Endothelial cell of umbilical vein (primary cell): Measurements from ENCODE around the gene STK24. TPM values are rescaled to one million over a fixed set of nuclear protein-coding genes. Genes with fewer than 3 reads are reported as not detected.

Experiments used
- BruUV-seq: library from RNA; stranded (reverse); fragments of 400-500 nt; replicated peaks from 2 replicates; lab custom pipeline; 2021; lab: Mats Ljungman, UMichigan
- CTCF ChIA-PET: fragments of 300-600, 350-600 bp; sonication (Branson Sonifier 250); formaldehyde crosslinking; loops from one replicate; lab custom pipeline; 2021; ENCODE audit warnings: antibody characterized with exemption, inconsistent platforms; lab: Charles Lee
- POLR2A ChIA-PET: fragments of 300-600, 350-600 bp; sonication (Branson Sonifier 250); formaldehyde crosslinking; loops from one replicate; lab custom pipeline; 2021; ENCODE audit warnings: antibody characterized with exemption, inconsistent platforms; lab: Charles Lee
- DNase-seq: peaks from one replicate; pipeline ENCODE4 v3.0.0-alpha.2; 2011; ENCODE audit warnings: low read depth, low spot score
- FAIRE-seq: peaks from 2 replicates; lab custom pipeline; 2011; peaks lifted over from hg19 to GRCh38; lab: Jason Lieb, UNC
- H2AFZ ChIP-seq: 2 replicates; pipeline ENCODE4 v1.6.0; 2012; ENCODE audit warnings: low read depth, low read length, control low read depth, inconsistent platforms
- H3K27ac ChIP-seq: 2 replicates; pipeline ENCODE4 v1.5.1; 2011; ENCODE audit warnings: low read depth, mild to moderate bottlenecking, control low read depth, low read length, moderate library complexity; ENCODE audit not compliant: insufficient read depth
- H3K27me3 ChIP-seq, 2 experiments: 2 replicates each; pipeline versions ENCODE4 v1.6.0 to v1.6.1; 2011; ENCODE audit warnings: low read length in 2 of 2, mixed read lengths in 1 of 2; ENCODE audit not compliant: control insufficient read depth in 2 of 2, insufficient read depth in 2 of 2
- H3K36me3 ChIP-seq, 2 experiments: 2 replicates in 1 of 2; 3 replicates in 1 of 2; pipeline ENCODE4 v1.5.1; 2011; ENCODE audit warnings: low read length in 2 of 2, mild to moderate bottlenecking in 1 of 2, moderate library complexity in 1 of 2; ENCODE audit not compliant: control insufficient read depth in 2 of 2, insufficient read depth in 2 of 2; ENCODE audit errors: extremely low read depth in 1 of 2
- H3K4me1 ChIP-seq: 3 replicates; pipeline ENCODE4 v1.5.1; 2011; ENCODE audit warnings: mild to moderate bottlenecking, low read length; ENCODE audit not compliant: control insufficient read depth, insufficient read depth; ENCODE audit errors: extremely low read depth
- H3K4me2 ChIP-seq: 2 replicates; pipeline ENCODE4 v1.6.1; 2011; ENCODE audit warnings: low read length, control low read depth, mixed read lengths; ENCODE audit not compliant: insufficient read depth
- H3K4me3 ChIP-seq, 3 experiments: fragments of 200-600 bp in 1 of 3; sonication (generic), shearing (Covaris generic) in 1 of 3; replicated peaks in 1 of 3; 2 replicates each; pipeline ENCODE4 v1.5.1; 2011 to 2016; ENCODE audit warnings: control low read depth in 3 of 3, low read length in 3 of 3, mild to moderate bottlenecking in 2 of 3, inconsistent platforms in 1 of 3, low read depth in 1 of 3, moderate library complexity in 1 of 3; ENCODE audit not compliant: insufficient read depth in 1 of 3
- H3K79me2 ChIP-seq: 2 replicates; pipeline ENCODE4 v1.6.0; 2012; ENCODE audit warnings: low read length, inconsistent platforms; ENCODE audit not compliant: control insufficient read depth, insufficient read depth
- H3K9ac ChIP-seq: replicated peaks from 2 replicates; pipeline ENCODE3; 2011; ENCODE audit warnings: low read length, control low read depth; ENCODE audit not compliant: insufficient read depth; ENCODE audit errors: extremely low read depth
- H3K9me1 ChIP-seq: replicated peaks from 3 replicates; pipeline ENCODE4 v1.6.0; 2011; ENCODE audit warnings: mild to moderate bottlenecking, low read length; ENCODE audit not compliant: control insufficient read depth, insufficient read depth; ENCODE audit errors: extremely low read depth
- H3K9me3 ChIP-seq: replicated peaks from 2 replicates; pipeline ENCODE4 v1.5.1; 2012; ENCODE audit warnings: low read length, inconsistent platforms; ENCODE audit not compliant: control insufficient read depth, insufficient read depth
- H4K20me1 ChIP-seq: replicated peaks from 2 replicates; pipeline ENCODE3; 2011; ENCODE audit warnings: mild to moderate bottlenecking, low read length; ENCODE audit not compliant: control insufficient read depth, insufficient read depth; ENCODE audit errors: extremely low read depth
- EZH2 ChIP-seq: IDR thresholded peaks from 2 replicates; pipeline ENCODE4 v1.6.1; 2012; ENCODE audit warnings: borderline replicate concordance, low read depth, mild to moderate bottlenecking, moderate library complexity, low read length, inconsistent platforms; ENCODE audit not compliant: severe bottlenecking
- FOS ChIP-seq: IDR thresholded peaks from 2 replicates; pipeline ENCODE4 v1.6.1; 2011; ENCODE audit warnings: mild to moderate bottlenecking, low read length, moderate library complexity, borderline replicate concordance; ENCODE audit not compliant: insufficient read depth
- GATA2 ChIP-seq: IDR thresholded peaks from 2 replicates; pipeline ENCODE4 v1.7.0; 2011; ENCODE audit warnings: low read depth, mild to moderate bottlenecking, moderate library complexity, mixed read lengths, low read length; ENCODE audit not compliant: insufficient read length, insufficient read depth
- JUN ChIP-seq: IDR thresholded peaks from 2 replicates; pipeline ENCODE4 v1.6.1; 2011; ENCODE audit warnings: borderline replicate concordance, low read depth; ENCODE audit not compliant: insufficient read length, insufficient read depth
- MAX ChIP-seq: IDR thresholded peaks from 2 replicates; pipeline ENCODE4 v1.6.1; 2011; ENCODE audit not compliant: insufficient read depth, insufficient read length
- MYC ChIP-seq: IDR thresholded peaks from one replicate; pipeline ENCODE4 v1.6.1; 2011; ENCODE audit warnings: mild to moderate bottlenecking, low read depth, low read length
- POLR2A ChIP-seq: IDR thresholded peaks from 2 replicates; pipeline ENCODE4 v1.6.1; 2012; ENCODE audit warnings: low read depth, mild to moderate bottlenecking, control low read depth, low read length
- POLR2AphosphoS5 ChIP-seq: IDR thresholded peaks from 2 replicates; pipeline ENCODE4 v1.6.1; 2012; ENCODE audit warnings: low read depth, mild to moderate bottlenecking, control low read depth, low read length, moderate library complexity; ENCODE audit not compliant: insufficient read depth
- dilution Hi-C: fragments of 300-500 bp; cut with MboI; formaldehyde crosslinking; loops from one replicate; pipeline ENCODE4 v1.15.0; 2019; ENCODE audit warnings: low sequenced_read_pairs; ENCODE audit not compliant: extremely low pct_ligation_motif_present
- intact Hi-C: fragments of 100-400 bp; cut with micrococcal nuclease; formaldehyde crosslinking; loops from one replicate; pipeline ENCODE4 v1.10.0; 2022
- polyA plus RNA-seq, 4 experiments: library from polyadenylated mRNA; depleted of rRNA in 3 of 4; stranded (reverse) in 3 of 4; unstranded in 1 of 4; fragments of >200 nt; gene quantifications; 2 replicates each; pipeline versions ENCODE4 v1.2.1 to v1.2.3, GENCODE V29; 2011 to 2012; ENCODE audit warnings: missing spikeins in 1 of 4
- total RNA-seq: library from RNA; stranded (reverse); gene quantifications from 2 replicates; pipeline ENCODE4 v1.2.3, GENCODE V29; 2021
- TF ChIP-seq, protein P1 (sequence below), 2 donors: IDR thresholded peaks; 1 replicate in 1 of 2; 2 replicates in 1 of 2; pipeline ENCODE4 v1.5.1; 2011; ENCODE audit warnings: low read length in 2 of 2, mild to moderate bottlenecking in 2 of 2, moderate library complexity in 2 of 2, control low read depth in 1 of 2, inconsistent platforms in 1 of 2, low read depth in 1 of 2; ENCODE audit not compliant: insufficient read depth in 1 of 2; ENCODE audit errors: extremely low read depth in 1 of 2

Gene STK24
- total and polyA plus RNA-seq, 2 donors (not counting 3 experiments of a cell fraction or from before 2014, with no cell fraction given), result 43.3 to 100 TPM

DNA sequence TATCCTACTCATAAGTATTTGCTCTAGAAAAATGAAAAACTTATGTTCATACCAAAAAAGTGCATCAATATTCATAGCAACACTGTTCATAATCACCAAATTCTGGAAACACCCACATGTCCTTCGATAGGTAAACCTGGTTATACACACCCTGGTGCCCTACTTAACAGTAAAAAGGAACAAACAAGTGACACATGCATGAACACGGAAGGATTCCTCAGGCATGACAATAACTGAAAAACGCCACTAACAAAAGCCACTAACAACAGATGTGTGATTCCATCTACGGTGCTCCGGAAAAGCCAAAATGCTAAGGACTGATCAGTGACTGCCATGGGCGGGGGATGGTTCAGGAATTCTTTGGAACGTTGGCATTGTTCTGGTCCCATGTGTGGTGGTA is 65.5 kb downstream of the STK24 start:
- no peak overlapping the region for H3K27ac ChIP-seq
- dilution Hi-C loops (no loop called here), intact Hi-C loops (no loop called here)
- no peaks in the 10 kb centered on the region for H4K20me1 ChIP-seq
- no peak for DNase-seq
- peaks cover 45% of the 10 kb centered on the region for H3K4me1 ChIP-seq
- no peak overlapping the region for H3K9ac ChIP-seq
- no TSS peak for BruUV-seq
- H3K27me3 ChIP-seq, result no peaks in the 10 kb centered on the region
- H3K4me3 ChIP-seq, result no peak overlapping the region
- peaks cover 2 to 4% of the 10 kb centered on the region in 2 experiments for H3K36me3 ChIP-seq
- H3K4me2 ChIP-seq, result no peak overlapping the region
- no peak for FAIRE-seq
- no peaks in the 10 kb centered on the region for H3K9me3 ChIP-seq
- ChIA-PET CTCF (no interaction called here), POLR2A (no interaction called here)
- H2AFZ ChIP-seq, result no peak overlapping the region
- no peak for TF ChIP-seq GATA2
- no peak for TF ChIP-seq POLR2A
- TF ChIP-seq EZH2, result no peak
- TF ChIP-seq MAX, result no peak
- TF ChIP-seq MYC, result no peak
- H3K9me1 ChIP-seq, result no peaks in the 10 kb centered on the region
- H3K79me2 ChIP-seq, result peaks cover 77% of the 10 kb centered on the region

DNA sequence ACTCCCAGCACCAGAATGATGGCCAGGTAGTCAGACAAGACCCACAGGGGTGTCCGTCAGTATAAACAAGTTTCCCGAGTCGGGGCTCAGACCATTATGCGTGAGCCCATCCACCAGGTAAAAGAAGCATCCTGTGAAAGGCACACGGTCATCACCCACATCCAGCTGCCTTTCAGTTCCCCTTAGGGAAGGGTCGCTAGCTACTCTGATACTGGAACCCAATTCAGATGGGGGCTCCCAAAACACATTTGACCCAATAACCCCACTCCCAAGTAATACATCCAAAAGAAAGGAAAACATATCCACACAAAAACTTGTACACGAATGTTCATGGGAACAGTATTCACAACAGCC is 66.8 kb downstream of the STK24 start:
- BruUV-seq, result no TSS peak
- no peak for TF ChIP-seq POLR2AphosphoS5
- TF ChIP-seq FOS, result no peak
- TF ChIP-seq POLR2A, result no peak
- TF ChIP-seq EZH2, result no peak
- TF ChIP-seq, protein P1, sequence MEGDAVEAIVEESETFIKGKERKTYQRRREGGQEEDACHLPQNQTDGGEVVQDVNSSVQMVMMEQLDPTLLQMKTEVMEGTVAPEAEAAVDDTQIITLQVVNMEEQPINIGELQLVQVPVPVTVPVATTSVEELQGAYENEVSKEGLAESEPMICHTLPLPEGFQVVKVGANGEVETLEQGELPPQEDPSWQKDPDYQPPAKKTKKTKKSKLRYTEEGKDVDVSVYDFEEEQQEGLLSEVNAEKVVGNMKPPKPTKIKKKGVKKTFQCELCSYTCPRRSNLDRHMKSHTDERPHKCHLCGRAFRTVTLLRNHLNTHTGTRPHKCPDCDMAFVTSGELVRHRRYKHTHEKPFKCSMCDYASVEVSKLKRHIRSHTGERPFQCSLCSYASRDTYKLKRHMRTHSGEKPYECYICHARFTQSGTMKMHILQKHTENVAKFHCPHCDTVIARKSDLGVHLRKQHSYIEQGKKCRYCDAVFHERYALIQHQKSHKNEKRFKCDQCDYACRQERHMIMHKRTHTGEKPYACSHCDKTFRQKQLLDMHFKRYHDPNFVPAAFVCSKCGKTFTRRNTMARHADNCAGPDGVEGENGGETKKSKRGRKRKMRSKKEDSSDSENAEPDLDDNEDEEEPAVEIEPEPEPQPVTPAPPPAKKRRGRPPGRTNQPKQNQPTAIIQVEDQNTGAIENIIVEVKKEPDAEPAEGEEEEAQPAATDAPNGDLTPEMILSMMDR (IDR thresholded peaks at IDR 0.05; ENCODE audit: extremely low read depth in 1 of 2, insufficient read depth in 1 of 2, low read depth in 1 of 2, low read length in 2 of 2), result no peak
- no peak for TF ChIP-seq JUN
- no peak for TF ChIP-seq GATA2
- TF ChIP-seq MYC, result no peak
- TF ChIP-seq MAX, result no peak
- Histone ChIP-seq H3K9ac (peak overlapping the region; percentile 52), H3K4me3 (no peak overlapping the region), H3K9me1 (no peaks in the 10 kb centered on the region), H3K9me3 (no peaks in the 10 kb centered on the region), H3K79me2 (peaks cover 78% of the 10 kb centered on the region), H3K4me1 (peaks cover 58% of the 10 kb centered on the region), H3K27me3 (no peaks in the 10 kb centered on the region), H4K20me1 (no peaks in the 10 kb centered on the region), H3K27ac (peak overlapping the region; percentile 95), H3K4me2 (peak overlapping the region; percentile 67), H2AFZ (no peak overlapping the region), H3K36me3 (peaks cover 2 to 4% of the 10 kb centered on the region in 2 experiments)
- dilution Hi-C loops, result no loop called here
- DNase-seq (no peak), FAIRE-seq (no peak)
- ChIA-PET CTCF (interaction anchor here (1.1 to 4.0 kb wide), 4 partner anchors 20 to 43 kb away, joined by 3 to 26 read pairs (median 5); no protein-coding TSS in a partner anchor), POLR2A (interaction anchor here (2.1 kb wide), 1 partner anchor 25 kb away, joined by 6 read pairs; no protein-coding TSS in a partner anchor)
- intact Hi-C loops, result no loop called here
